HUDEP-2 (cell line): Measurements from ENCODE around the gene TTC38.
A peak's percentile ranks its signal among the peaks of the same experiment; 100 is the strongest.
"Not testable (repeated sequence)": the region's sequence is repeated elsewhere in the genome, so short reads cannot be mapped to it uniquely, and the experiment has no call there.

ENCODE experiments used
- DNase-seq, 76 experiments: peaks; one replicate each; lab custom pipeline; 2025; ENCODE audit not compliant: unreplicated experiment in 76 of 76; lab: John Stamatoyannopoulos, UW

Gene TTC38

DNA sequence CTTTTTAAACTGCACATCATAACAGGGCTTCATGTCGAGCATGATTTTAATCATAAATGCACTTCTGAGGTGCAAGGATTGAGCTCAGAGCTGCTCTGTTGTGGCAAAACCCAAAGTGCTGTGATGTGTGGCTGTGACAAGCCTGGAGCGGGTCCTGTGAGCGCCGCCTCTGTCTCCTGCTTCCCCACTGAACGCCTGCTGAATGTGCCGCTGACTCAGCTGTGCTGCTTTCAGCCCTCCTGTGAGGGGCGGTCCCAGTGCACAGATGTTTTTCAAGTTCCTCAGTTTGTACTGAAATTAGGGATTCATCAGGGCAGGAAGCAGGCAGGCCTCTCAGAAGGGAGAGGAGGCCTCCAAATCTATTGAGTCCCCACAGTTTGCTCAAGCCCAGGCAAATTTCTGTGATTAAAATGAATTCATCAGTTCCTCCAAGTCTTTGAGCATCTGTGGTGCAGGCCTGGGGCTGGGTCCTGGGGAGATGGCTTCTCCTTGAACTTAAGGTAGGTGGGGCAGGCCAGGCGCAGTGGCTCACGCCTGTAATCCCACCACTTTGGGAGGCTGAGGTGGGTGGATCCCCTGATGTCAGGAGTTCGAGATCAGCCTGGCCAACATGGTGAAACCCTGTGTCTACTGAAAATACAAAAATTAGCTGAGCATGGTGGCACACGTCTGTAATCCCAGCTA, 25.9 kb downstream of the TTC38 start:
- no peak for DNase-seq

DNA sequence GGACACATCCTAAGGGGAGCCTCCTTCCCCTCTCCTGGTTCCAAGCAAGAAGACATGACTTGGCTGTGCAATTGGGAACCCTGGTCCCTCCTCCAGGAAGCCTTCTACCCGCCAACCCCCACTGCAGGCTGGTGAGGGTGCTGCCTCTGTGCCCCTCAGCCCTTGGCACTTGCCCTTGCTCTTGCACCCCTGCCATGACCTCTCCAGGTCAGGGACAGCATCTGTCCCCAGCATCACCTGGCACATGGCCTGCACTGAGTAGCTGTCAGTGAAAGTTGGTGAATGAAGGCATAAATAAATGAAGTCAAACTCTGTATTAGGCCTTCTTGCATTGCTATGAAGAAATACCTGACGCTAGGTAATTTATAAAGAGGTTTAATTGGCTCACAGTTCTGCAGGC, 27.0 kb downstream of the TTC38 start:
- no peak for DNase-seq

DNA sequence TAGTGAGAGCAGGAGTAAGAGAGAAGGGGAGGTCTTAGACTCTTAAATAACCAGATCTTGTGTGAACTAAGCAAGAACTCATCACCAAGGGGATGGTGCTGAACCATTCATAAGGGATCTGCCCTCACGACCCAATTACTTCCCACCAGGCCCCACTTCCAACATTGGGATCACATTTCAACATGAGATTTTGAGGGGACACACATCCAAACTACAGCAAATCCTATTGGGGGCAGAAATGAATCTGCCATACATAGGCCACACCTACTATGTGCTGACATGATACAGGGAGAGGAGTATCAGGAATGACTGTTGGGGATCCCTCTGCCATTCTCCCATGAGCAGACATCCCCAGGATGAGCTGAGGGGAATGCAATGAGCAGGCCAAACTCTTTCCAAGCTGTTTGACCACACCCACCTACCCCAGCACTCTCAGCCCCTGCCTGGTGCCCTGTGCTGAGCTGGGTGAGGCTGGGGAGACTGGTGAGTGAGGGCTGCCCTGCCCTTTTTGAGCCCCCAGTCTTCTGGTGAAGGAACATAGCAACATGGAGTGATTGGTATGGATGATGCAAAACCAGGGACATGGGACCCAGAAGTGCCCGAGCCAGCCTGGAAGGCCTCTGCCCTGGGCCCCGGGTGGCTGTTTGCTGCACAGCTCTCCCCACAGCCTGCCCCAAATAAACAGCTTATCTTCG, 27.6 kb downstream of the TTC38 start:
- DNase-seq, result no peak

DNA sequence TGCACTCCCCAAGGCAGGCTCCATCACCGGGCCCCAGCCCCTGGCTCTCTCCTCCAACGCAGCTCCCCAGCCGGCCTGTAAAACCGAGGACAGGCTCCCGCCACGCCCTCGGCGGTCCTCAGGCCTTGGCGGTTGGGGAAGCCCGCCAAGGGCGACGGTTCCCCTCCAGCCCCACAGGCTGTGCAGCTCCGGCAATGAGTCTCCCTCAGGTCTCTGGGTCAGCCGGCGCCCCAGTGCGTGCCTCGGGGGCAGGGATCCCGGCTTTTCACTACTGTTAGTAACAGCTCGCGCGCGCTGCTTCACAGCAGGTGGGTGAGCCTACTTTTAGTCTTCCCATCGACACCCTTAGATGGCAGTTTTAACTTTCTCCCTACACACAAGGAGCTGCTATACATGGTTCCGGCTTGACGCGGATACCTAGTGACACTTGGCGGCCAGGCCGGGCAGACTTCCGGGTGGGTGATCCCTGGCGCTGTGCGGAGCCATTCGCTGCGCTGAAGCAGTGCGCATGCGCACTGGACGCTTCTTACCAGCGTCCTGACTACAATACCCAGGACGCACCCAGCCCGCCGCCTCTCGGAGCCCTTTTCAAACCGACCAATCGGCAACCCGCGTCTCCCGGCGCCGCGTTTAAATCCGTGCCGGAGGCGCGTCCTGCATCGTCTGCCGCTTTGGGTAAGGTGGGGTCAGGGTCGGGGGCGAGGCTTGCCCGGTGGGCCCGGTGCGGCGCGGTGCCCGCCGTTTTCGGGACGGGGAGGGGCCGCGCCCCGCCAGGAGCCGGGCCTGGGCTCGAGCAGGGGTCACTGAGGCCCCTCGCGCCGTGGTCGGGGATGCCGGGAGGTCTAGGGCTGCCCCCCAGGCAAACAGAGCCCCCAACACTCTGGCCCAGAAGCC, 28.7 kb downstream of the TTC38 start, which contains the start of gene GTSE1:
Gene GTSE1, plus strand, starts transcription at position 614 of the 894 bp plus-strand sequence. CDS start 531 bp downstream, outside the sequence.
- DNase-seq, result peak in 75 of 76 experiments; percentile 53 to 97 (median 95)

DNA sequence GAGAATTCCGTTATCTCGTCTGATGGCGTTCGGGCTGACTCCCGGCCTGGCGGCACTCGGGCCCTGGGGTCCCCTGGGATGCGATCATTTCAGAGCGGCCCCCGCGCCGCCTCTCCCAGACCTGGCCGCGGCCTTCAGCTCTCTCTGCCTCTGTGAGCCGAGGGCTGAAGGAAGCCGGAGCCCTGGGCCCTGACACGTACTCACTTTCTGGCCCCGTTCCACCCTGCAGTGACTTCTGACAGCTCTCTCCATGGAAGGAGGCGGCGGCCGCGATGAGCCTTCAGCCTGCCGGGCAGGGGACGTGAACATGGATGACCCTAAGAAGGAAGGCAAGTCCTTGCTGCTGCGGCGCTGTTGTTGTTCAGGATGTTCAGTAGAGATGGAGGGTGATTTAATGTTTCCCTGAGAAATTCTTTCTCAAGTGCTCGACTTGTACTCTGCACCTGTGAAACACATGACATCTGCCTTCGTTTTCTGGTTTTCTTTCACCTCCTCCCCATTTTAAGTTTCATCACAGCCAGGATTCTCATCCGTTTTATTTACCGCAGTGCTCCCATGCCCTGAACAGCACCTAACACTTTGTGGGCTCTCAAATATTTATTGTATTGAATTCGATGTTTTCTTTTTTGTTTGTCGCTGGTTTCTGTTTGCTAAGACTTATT, 29.5 kb downstream of the TTC38 start:
- peak in 41 of 76 experiments; percentile 4 to 55 (median 21) for DNase-seq

DNA sequence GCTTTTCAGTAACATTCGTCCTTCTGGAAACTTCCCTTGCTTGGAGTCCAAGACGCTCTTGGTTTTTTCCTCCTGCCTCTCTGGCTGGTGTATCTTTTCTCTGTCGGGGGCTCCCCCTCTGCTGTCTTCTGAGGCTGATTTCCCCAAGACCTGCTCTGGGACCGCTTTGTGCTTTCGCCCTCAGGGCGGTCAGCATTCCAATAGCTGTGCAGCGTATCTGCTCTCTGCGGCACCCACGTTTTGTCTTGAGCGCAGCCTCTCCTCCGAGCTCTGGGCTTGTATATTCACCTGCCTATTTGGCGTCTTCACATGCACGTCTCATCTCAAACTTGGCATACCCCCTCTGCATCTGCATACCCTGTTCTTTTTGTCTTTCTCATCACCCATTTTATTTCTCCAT, 31.3 kb downstream of the TTC38 start:
- DNase-seq, result no peak

DNA sequence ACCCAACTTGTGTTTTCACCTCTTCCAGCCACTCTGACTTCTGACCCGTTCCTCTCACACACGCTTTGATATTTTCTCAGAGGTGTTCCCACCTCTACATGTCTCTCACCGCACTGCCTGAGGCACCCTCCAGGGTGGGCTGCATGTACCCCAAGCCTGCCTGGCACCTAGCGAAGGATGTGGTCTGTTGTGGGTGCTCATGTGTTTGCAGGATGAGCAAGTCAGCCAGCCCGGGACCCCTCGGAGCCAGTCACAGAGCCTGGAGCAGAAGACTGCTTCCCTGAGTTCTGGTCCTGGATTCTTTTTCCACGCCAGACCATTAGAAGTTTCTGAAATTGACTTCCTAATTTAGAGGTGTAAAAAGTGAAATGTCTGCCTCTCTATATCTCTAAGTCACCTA, 32.7 kb downstream of the TTC38 start:
- DNase-seq, result no peak

DNA sequence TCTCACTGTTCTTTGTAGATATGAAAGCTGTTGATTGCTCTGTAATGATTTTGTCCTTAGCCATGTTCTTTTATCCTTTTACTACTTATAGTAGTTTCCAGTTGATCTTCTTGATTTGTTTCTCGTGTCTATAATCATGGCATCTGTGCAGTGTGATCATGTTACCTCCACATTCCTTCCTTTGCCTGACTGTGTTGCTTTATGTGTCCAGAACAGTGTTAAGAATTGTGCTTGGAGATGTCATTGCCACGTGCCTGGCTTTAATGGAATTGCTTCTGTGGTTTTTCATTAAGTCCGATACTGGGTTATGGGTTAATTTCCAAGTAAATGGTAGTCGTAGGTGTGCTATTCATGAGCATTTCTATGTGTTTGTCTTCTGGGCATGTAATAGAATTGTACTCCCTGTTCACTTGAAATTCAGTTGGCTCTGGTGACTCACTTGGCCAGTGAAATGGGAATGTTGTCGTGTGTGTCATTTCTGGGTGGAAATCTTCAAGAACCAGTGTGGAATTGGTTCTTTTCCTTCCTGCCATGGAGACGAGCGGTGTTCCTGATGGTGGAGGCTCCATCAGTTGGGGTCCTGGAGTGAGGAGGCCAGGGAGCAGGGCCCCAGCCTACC, 35.6 kb downstream of the TTC38 start:
- no peak for DNase-seq

DNA sequence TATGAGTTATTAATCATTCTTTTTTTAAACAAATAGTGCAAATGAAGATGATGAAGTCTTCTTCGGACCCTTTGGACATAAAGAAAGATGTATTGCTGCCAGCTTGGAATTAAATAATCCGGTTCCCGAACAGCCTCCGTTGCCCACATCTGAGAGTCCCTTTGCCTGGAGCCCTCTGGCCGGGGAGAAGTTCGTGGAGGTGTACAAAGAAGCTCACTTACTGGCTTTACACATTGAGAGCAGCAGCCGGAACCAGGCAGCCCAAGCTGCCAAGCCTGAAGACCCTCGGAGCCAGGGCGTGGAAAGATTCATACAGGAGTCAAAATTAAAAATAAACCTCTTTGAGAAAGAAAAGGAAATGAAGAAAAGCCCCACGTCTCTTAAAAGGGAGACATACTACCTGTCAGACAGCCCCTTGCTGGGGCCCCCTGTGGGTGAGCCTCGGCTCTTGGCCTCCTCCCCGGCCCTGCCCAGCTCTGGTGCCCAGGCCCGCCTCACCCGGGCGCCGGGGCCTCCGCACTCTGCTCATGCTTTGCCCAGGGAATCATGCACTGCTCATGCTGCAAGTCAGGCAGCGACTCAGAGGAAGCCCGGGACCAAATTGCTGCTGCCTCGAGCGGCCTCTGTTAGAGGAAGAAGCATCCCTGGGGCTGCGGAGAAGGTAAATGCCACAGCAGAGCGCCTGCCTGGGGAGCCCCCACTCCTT, 40.6 kb downstream of the TTC38 start:
- DNase-seq, result no peak

DNA sequence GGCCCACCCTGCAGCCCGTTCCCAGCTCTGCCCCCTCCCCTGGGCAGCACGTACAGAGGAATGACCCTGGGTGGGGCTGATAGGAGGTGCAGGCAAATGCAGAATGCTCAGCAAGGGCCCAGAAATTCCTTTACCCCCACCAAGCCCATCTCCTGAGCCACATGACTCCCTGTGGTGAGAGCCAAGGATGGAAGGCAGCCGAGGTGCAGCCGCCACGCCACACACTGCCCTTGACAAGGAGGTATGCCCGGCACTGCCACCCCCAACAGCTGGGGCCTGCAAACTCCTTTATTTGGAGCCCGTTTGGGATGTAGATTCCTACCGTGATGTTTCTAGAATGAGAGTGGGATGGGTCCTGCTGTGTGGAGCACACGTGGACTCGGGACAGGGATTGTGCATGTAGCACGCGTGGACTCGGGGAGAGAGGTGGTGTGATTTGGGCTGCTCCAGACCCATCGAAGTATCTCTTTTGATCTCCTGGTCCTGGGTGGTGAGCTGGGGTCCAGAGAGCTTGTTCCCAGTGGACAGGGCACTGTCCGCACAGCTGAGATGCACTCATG, 41.8 kb downstream of the TTC38 start:
- no peak for DNase-seq

DNA sequence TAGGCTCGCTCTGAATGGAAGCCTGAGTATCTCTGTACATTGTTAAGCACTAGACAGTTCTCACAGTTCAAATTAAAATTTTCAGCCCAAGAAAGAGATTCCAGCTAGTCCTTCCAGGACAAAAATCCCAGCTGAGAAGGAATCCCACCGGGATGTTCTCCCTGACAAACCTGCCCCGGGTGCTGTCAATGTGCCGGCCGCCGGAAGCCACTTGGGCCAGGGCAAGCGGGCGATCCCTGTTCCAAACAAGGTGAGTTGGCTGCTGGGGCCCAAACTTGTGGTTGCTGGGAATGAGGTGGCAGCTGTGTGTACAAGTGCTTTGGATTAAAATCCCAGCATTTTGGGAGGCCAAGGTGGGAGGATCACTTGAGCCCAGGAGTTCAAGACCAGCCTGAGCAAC, 44.2 kb downstream of the TTC38 start:
- no peak for DNase-seq

DNA sequence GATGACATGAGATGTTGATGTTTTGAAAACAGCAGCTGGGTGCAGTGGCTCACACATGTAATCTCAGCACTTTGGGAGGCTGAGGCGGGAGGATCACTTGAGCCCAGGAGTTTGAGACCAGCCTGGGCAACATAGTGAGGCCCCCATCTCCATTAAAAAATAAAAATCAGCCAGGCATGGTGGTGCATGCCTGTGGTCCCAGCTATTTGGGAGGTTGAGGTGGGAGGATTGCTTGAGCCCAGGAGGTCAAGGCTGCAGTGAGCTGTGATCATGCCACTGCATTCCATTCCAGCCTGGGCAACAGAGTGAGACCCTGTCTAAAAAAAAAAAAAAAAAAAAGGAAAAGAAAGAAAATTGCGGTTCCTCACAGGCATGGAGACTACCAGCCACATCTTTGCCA, 45.0 kb downstream of the TTC38 start:
- DNase-seq, result not testable (repeated sequence)

DNA sequence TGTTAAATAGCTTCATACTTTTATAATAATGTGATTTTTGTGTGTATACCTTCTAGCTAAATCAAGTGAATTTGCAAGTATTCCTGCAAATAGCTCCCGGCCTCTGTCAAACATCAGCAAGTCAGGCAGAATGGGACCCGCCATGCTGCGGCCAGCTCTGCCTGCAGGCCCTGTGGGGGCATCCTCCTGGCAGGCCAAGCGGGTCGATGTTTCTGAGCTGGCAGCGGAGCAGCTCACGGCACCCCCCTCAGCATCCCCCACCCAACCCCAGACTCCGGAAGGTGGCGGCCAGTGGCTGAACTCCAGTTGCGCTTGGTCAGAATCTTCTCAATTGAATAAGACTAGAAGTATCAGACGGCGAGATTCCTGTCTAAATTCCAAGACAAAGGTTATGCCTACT, 48.2 kb downstream of the TTC38 start:
- DNase-seq, result no peak

DNA sequence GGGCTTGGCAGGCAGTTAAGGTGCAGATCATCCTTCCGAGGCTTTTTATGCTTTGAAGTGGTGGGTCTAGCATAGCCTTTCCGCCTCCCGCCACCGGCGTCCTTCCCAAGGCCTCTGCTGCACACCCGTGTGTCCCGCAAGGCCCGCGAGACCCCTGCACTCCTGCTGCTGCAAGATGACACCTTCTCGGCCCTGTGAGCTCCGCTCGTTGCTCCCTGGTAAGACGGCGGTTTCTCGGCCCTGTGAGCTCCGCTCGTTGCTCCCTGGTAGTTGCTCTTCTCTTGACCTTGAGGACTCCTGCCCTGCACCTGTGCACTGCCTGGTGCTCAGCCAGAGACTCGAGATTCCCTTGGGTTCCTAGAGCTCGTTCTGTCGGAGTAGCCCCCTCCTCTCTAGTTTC, 49.8 kb downstream of the TTC38 start:
- DNase-seq, result no peak

DNA sequence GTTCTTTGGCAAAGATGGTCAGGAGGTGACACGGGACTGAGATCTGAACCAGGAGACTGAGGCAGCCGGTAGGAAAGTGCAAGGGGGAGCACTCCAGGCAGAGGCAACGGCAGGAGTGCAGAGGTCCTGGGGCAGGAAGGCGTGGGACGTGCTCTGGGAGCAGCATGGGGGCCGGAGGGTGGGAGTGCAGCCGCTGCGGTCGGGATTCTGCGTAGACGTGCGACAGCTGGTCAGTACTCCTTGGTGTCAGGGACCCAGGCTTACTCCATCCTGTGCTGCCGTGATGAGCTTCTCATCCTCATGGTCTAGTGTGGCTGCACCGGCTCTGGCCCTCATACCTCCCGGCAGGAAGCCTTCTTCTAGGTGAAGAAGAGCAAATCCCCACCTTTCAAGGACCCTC, 50.8 kb downstream of the TTC38 start:
- DNase-seq, result no peak

DNA sequence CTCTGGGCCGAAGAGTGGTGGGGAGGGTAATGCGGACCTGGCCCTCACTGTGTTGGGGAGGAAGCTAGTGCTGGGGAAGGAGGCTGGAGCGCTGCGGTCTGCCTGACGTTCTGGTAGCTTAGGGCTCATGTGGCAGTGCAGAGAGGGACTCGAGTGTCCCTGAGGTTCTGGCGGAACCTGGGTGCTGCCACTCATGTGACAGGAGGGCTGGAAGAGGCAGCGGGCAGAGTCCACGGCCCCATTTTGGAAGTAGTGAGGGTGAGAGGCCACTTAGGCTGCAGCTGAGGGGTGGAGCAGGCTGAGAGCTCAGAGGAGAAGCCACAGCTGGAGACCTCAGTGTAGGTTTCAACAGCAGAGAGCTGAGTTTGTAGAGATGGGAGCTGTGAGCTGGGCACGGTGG, 51.5 kb downstream of the TTC38 start:
- no peak for DNase-seq

DNA sequence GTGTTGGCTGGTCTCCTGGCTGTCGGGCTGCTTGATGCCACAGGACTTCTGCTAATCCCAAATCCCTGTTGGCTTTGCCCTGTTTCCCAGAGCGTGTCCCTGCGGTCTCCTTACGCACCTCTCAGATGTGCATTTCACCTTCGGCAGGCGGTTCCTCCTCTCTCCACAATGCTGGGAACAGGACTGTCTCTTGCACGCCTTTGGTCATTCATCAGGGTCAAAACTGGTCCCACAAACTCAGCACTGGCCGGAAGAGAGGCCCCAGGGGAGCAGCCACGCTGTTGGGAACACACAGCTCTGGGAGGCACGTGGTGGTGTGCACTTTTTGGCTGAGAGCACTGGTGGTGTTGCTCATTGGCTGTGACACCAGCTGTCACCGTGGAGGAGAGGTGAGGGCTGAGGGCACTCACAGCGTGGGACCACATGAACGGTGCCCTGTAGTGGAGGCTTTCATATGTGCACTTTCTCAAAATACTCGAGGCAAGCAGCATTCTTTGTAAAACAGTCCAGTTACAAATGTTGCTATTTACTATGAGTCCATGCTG, 52.4 kb downstream of the TTC38 start:
- no peak for DNase-seq

DNA sequence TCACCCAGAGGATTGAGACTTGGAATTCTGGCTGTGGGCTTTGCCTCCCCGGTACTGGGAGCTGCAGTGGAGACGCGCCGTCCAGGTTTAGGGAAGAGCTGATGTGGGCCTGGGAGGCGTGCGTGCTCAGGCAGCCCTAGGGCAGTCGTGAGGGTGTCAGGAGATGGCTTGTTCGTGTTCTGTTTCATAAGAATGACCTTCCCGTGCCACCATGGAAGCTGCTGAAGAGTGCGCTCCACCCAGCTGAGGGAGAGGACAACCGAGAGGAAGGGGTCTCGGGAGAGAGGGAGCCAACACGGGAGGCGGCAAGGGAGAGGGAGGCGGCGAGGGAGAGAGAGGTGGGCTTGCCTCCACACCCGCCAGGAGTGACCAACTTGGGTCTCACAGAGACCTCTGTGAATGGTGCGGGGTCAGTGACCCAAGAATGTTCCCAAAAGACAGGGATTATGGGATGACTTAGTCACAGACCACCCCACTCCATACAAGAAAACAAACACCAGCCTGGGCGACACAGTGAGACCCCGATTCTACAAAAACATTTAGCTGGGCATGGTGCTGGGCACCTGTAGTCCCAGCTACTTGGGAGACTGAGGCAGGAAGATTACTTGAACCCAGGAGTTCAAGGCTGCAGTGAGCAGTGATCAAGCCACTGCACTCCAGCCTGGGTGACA, 53.0 kb downstream of the TTC38 start:
- no peak for DNase-seq

DNA sequence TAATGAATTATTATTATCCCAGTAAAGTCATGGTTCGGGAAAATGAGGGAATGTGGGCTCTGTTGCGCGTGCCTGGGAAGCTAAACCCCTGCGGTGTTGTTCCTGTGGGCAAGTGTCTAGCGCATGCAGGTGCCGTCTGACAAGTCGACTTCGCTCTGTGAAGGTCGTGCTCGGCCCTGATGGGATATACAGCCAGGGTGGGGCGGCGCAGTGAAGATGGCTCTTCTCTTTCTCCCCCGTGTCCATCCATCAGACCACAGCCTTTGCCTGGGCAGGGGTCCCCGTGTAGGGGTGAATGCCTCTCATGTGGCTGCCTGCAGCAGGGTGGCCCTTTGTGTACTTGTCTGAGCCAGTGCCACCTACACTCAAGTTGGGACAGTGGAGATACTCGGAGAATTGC, 54.9 kb downstream of the TTC38 start:
- no peak for DNase-seq
